Breast epithelium (tissue), 3 donors: Measurements from ENCODE around the gene THSD7B.

ENCODE experiments used
- CTCF ChIP-seq, 3 donors: fragments of 450-650 bp; IDR thresholded peaks; one replicate each; pipeline ENCODE4 v1.5.1; 2016 to 2017; ENCODE audit warnings: antibody characterized with exemption in 3 of 3, mild to moderate bottlenecking in 3 of 3, moderate library complexity in 3 of 3
- POLR2A ChIP-seq: fragments of 450-650 bp; IDR thresholded peaks from one replicate; pipeline ENCODE4 v1.6.1; 2016; ENCODE audit warnings: antibody characterized with exemption, mild to moderate bottlenecking, moderate library complexity

GRCh38 chr2:136863468-136863867 is 98.1 kb downstream of the THSD7B start:
- TF ChIP-seq CTCF (IDR thresholded peaks at IDR 0.05) = no peak
- TF ChIP-seq POLR2A = no peak
